HG02938 (cell line): ENCODE results near the gene GPR37L1.
"Not testable (repeated sequence)": the region's sequence is repeated elsewhere in the genome, so short reads cannot be mapped to it uniquely, and the experiment has no call there.

ENCODE experiments used
- ATAC-seq: cut with Tn5 transposase; IDR thresholded peaks from one replicate; pipeline ENCODE4 v1.9.1; 2021; ENCODE audit warnings: mild to moderate bottlenecking, moderate library complexity; ENCODE audit not compliant: unreplicated experiment

The GPR37L1 gene

GRCh38 chr1:202107801-202108731 is 14.7 kb upstream of the GPR37L1 start:
- no peak for ATAC-seq

GRCh38 chr1:202110977-202111376 is 11.7 kb upstream of the GPR37L1 start:
- ATAC-seq: no peak

- not testable (repeated sequence) for ATAC-seq
These were observed 11.1 kb upstream of the GPR37L1 start for GRCh38 chr1:202111589-202111988.

- ATAC-seq: no peak
These were observed 9.6 kb upstream of the GPR37L1 start for GRCh38 chr1:202112859-202113689.

GRCh38 chr1:202113690-202114300 is 8.9 kb upstream of the GPR37L1 start:
- ATAC-seq: no peak

- ATAC-seq: no peak
These were observed 6.4 kb upstream of the GPR37L1 start for GRCh38 chr1:202116287-202116686.

GRCh38 chr1:202117898-202118371 is 4.8 kb upstream of the GPR37L1 start:
- no peak for ATAC-seq

- no peak for ATAC-seq
These were observed 1.7 kb upstream of the GPR37L1 start for GRCh38 chr1:202121006-202121405.

- no peak for ATAC-seq
These were observed 658 bp downstream of the GPR37L1 start for GRCh38 chr1:202123336-202123813.

- no peak for ATAC-seq
These were observed 1.4 kb downstream of the GPR37L1 start for GRCh38 chr1:202124142-202124541.

- no peak for ATAC-seq
These were observed 2.9 kb downstream of the GPR37L1 start for GRCh38 chr1:202125611-202126010.

- ATAC-seq: no peak
These were observed 3.7 kb downstream of the GPR37L1 start for GRCh38 chr1:202126426-202126825.

GRCh38 chr1:202127061-202127460 is 4.3 kb downstream of the GPR37L1 start:
- no peak for ATAC-seq

- no peak for ATAC-seq
These were observed 5.3 kb downstream of the GPR37L1 start for GRCh38 chr1:202127836-202128622.

GRCh38 chr1:202129453-202130296 is 7.0 kb downstream of the GPR37L1 start:
- no peak for ATAC-seq

GRCh38 chr1:202130297-202130721 is 7.6 kb downstream of the GPR37L1 start:
- no peak for ATAC-seq

- no peak for ATAC-seq
These were observed 8.3 kb downstream of the GPR37L1 start for GRCh38 chr1:202130816-202131522.

- ATAC-seq: no peak
These were observed 9.5 kb downstream of the GPR37L1 start for GRCh38 chr1:202131956-202132821.
